Prostate gland (tissue), 2 donors: Measurements from ENCODE around the gene BCL2L11. TPM values are rescaled to one million over a fixed set of nuclear protein-coding genes. Genes with fewer than 3 reads are reported as not detected.

Source experiments
- DNase-seq: peaks from one replicate; pipeline ENCODE4 v3.0.0-alpha.2; 2019; ENCODE audit warnings: low spot score
- H3K27ac ChIP-seq, 2 donors: fragments of 200-600 bp; sonication (generic); 2 replicates each; pipeline ENCODE4 v1.5.1; 2017 to 2019
- H3K27me3 ChIP-seq: fragments of 200-600 bp; sonication (generic); replicated peaks from 2 replicates; pipeline ENCODE4 v1.5.1; 2019; ENCODE audit not compliant: insufficient read depth
- H3K36me3 ChIP-seq, 2 donors: fragments of 200-600 bp; sonication (generic); 1 replicate in 1 of 2; 2 replicates in 1 of 2; pipeline versions ENCODE4 v1.5.1 to v1.8.1; 2017 to 2019
- H3K4me1 ChIP-seq: fragments of 200-600 bp; sonication (generic); replicated peaks from 2 replicates; pipeline ENCODE4 v1.5.1; 2019
- H3K4me3 ChIP-seq, 2 donors: fragments of 200-600 bp; sonication (generic); 2 replicates each; pipeline ENCODE4 v1.5.1; 2017 to 2019
- H3K9me3 ChIP-seq: fragments of 200-600 bp; sonication (generic); 2 replicates; pipeline ENCODE4 v1.5.1; 2017
- CTCF ChIP-seq, 4 experiments: fragments of 200-600 bp in 2 of 4; fragments of 450-650 bp in 2 of 4; sonication (generic) in 2 of 4; IDR thresholded peaks; 1 replicate in 3 of 4; 2 replicates in 1 of 4; pipeline ENCODE4 v1.5.1; 2016 to 2019; ENCODE audit warnings: antibody characterized with exemption in 4 of 4, mild to moderate bottlenecking in 2 of 4, moderate library complexity in 2 of 4
- POLR2A ChIP-seq: fragments of 450-650 bp; IDR thresholded peaks from one replicate; pipeline ENCODE4 v1.6.1; 2016; ENCODE audit warnings: antibody characterized with exemption, mild to moderate bottlenecking
- POLR2AphosphoS5 ChIP-seq: sonication (generic); formaldehyde crosslinking; IDR thresholded peaks from one replicate; pipeline ENCODE4 v1.6.1; 2017; ENCODE audit warnings: antibody characterized with exemption
- WGBS: methylation state at CpG from one replicate; pipeline ENCODE4 v1.1.5; 2018; 5-methylcytosine and 5-hydroxymethylcytosine counted together
- intact Hi-C: fragments of 100-400 bp; cut with DNase I; formaldehyde crosslinking; loops from one replicate; pipeline ENCODE4 v1.14.2; 2022
- total RNA-seq, 2 donors: library from RNA; depleted of rRNA; stranded (reverse); fragments of >200 nt; gene quantifications; one replicate each; pipeline ENCODE4 v1.1.0, GENCODE V29; 2016

Gene BCL2L11
- total RNA-seq, 2 donors from 2014 or later = 28.3 to 55.3 TPM

GRCh38 chr2:111171337-111171930 is 50.7 kb downstream of the BCL2L11 start:
- H3K4me3 ChIP-seq = no peak overlapping the region
- WGBS = 55% methylated on average over 10 of the region's 10 CpGs
- no peak overlapping the region for H3K27ac ChIP-seq
- no peak for DNase-seq
- intact Hi-C loops = no loop called here
- TF ChIP-seq CTCF (IDR thresholded peaks at IDR 0.05) (no peak), POLR2AphosphoS5 (no peak), POLR2A (no peak)
- H3K4me1 ChIP-seq = no peaks in the 10 kb centered on the region
- no peaks in the 10 kb centered on the region for H3K36me3 ChIP-seq
- no peaks in the 10 kb centered on the region for H3K27me3 ChIP-seq
- H3K9me3 ChIP-seq = no peaks in the 10 kb centered on the region

GRCh38 chr2:111172666-111173065 is 52.0 kb downstream of the BCL2L11 start:
- WGBS = 92% methylated on average over 5 of the region's 5 CpGs
- no peaks in the 10 kb centered on the region for H3K4me1 ChIP-seq
- no peaks in the 10 kb centered on the region for H3K36me3 ChIP-seq
- no peak overlapping the region for H3K27ac ChIP-seq
- TF ChIP-seq POLR2A (no peak), CTCF (IDR thresholded peaks at IDR 0.05) (no peak), POLR2AphosphoS5 (no peak)
- no peak for DNase-seq
- no peaks in the 10 kb centered on the region for H3K9me3 ChIP-seq
- H3K27me3 ChIP-seq = no peaks in the 10 kb centered on the region
- intact Hi-C loops = no loop called here
- H3K4me3 ChIP-seq = no peak overlapping the region

- H3K27ac ChIP-seq = no peak overlapping the region
- TF ChIP-seq CTCF (IDR thresholded peaks at IDR 0.05) (no peak), POLR2A (no peak), POLR2AphosphoS5 (no peak)
- H3K36me3 ChIP-seq = no peaks in the 10 kb centered on the region
- H3K4me1 ChIP-seq = no peaks in the 10 kb centered on the region
- no peak overlapping the region for H3K4me3 ChIP-seq
- no peak for DNase-seq
- 91% methylated on average over 7 of the region's 7 CpGs for WGBS
- no peaks in the 10 kb centered on the region for H3K27me3 ChIP-seq
- intact Hi-C loops = no loop called here
- no peaks in the 10 kb centered on the region for H3K9me3 ChIP-seq
Measured at GRCh38 chr2:111173338-111173737, 52.6 kb downstream of the BCL2L11 start.

GRCh38 chr2:111173856-111174255 is 53.1 kb downstream of the BCL2L11 start:
- no peaks in the 10 kb centered on the region for H3K4me1 ChIP-seq
- no peaks in the 10 kb centered on the region for H3K27me3 ChIP-seq
- TF ChIP-seq CTCF (IDR thresholded peaks at IDR 0.05) = no peak
- no peak for TF ChIP-seq POLR2A
- TF ChIP-seq POLR2AphosphoS5 = no peak
- no peak overlapping the region for H3K4me3 ChIP-seq
- DNase-seq = no peak
- intact Hi-C loops = no loop called here
- no peak overlapping the region for H3K27ac ChIP-seq
- H3K36me3 ChIP-seq = no peaks in the 10 kb centered on the region
- WGBS = 90% methylated on average over 6 of the region's 6 CpGs
- H3K9me3 ChIP-seq = no peaks in the 10 kb centered on the region

GRCh38 chr2:111175615-111176014 is 54.9 kb downstream of the BCL2L11 start:
- TF ChIP-seq POLR2A (no peak), POLR2AphosphoS5 (no peak), CTCF (IDR thresholded peaks at IDR 0.05) (no peak)
- intact Hi-C loops = no loop called here
- Histone ChIP-seq H3K4me1 (no peaks in the 10 kb centered on the region), H3K27me3 (no peaks in the 10 kb centered on the region), H3K4me3 (no peak overlapping the region), H3K36me3 (no peaks in the 10 kb centered on the region), H3K27ac (no peak overlapping the region), H3K9me3 (no peaks in the 10 kb centered on the region)
- WGBS = 91% methylated on average over 4 of the region's 4 CpGs
- DNase-seq = no peak
